Endothelial cell of umbilical vein (primary cell): ENCODE data around the gene USF2.

Source experiments
- EZH2 ChIP-seq: IDR thresholded peaks from 2 replicates; pipeline ENCODE4 v1.6.1; 2012; ENCODE audit warnings: borderline replicate concordance, low read depth, mild to moderate bottlenecking, moderate library complexity, low read length, inconsistent platforms; ENCODE audit not compliant: severe bottlenecking
- GATA2 ChIP-seq: IDR thresholded peaks from 2 replicates; pipeline ENCODE4 v1.7.0; 2011; ENCODE audit warnings: low read depth, mild to moderate bottlenecking, moderate library complexity, mixed read lengths, low read length; ENCODE audit not compliant: insufficient read length, insufficient read depth
- MYC ChIP-seq: IDR thresholded peaks from one replicate; pipeline ENCODE4 v1.6.1; 2011; ENCODE audit warnings: mild to moderate bottlenecking, low read depth, low read length
- POLR2A ChIP-seq: IDR thresholded peaks from 2 replicates; pipeline ENCODE4 v1.6.1; 2012; ENCODE audit warnings: low read depth, mild to moderate bottlenecking, control low read depth, low read length
- POLR2AphosphoS5 ChIP-seq: IDR thresholded peaks from 2 replicates; pipeline ENCODE4 v1.6.1; 2012; ENCODE audit warnings: low read depth, mild to moderate bottlenecking, control low read depth, low read length, moderate library complexity; ENCODE audit not compliant: insufficient read depth
- TF ChIP-seq, protein P1 (sequence below), 2 donors: IDR thresholded peaks; 1 replicate in 1 of 2; 2 replicates in 1 of 2; pipeline ENCODE4 v1.5.1; 2011; ENCODE audit warnings: low read length in 2 of 2, mild to moderate bottlenecking in 2 of 2, moderate library complexity in 2 of 2, control low read depth in 1 of 2, inconsistent platforms in 1 of 2, low read depth in 1 of 2; ENCODE audit not compliant: insufficient read depth in 1 of 2; ENCODE audit errors: extremely low read depth in 1 of 2

DNA sequence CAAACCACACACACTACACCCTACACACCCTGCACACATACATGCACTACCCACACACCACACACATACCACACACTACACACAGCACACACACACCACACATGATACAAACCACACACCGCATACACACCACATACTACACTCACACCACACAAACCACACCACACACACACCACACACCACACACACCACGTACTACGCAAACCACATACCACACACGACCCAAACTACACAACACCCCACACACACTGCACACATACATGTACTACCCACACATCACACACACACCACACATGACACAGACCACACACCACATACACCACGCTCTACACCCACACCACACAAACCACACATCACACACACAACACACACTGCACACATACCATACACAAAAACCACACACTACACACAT is 29.8 kb downstream of the USF2 start:
- TF ChIP-seq POLR2A (no peak), MYC (no peak), POLR2AphosphoS5 (no peak), EZH2 (no peak), GATA2 (no peak)
- TF ChIP-seq, protein P1, sequence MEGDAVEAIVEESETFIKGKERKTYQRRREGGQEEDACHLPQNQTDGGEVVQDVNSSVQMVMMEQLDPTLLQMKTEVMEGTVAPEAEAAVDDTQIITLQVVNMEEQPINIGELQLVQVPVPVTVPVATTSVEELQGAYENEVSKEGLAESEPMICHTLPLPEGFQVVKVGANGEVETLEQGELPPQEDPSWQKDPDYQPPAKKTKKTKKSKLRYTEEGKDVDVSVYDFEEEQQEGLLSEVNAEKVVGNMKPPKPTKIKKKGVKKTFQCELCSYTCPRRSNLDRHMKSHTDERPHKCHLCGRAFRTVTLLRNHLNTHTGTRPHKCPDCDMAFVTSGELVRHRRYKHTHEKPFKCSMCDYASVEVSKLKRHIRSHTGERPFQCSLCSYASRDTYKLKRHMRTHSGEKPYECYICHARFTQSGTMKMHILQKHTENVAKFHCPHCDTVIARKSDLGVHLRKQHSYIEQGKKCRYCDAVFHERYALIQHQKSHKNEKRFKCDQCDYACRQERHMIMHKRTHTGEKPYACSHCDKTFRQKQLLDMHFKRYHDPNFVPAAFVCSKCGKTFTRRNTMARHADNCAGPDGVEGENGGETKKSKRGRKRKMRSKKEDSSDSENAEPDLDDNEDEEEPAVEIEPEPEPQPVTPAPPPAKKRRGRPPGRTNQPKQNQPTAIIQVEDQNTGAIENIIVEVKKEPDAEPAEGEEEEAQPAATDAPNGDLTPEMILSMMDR (IDR thresholded peaks at IDR 0.05; ENCODE audit: extremely low read depth in 1 of 2, insufficient read depth in 1 of 2, low read depth in 1 of 2, low read length in 2 of 2) = no peak
